IMR-90 (cell line): ENCODE measurements around the gene DYSF. TPM values are rescaled to one million over a fixed set of nuclear protein-coding genes. Genes with fewer than 3 reads are reported as not detected.

Experiments
- ATAC-seq: fragments of 200-7000 bp; cut with Tn5 transposase; 2 replicates; pipeline ENCODE4 v1.9.1; 2020; ENCODE audit warnings: low read depth, mild to moderate bottlenecking, moderate library complexity
- BruUV-seq: library from RNA; stranded (reverse); fragments of 400-500 nt; replicated peaks from 2 replicates; lab custom pipeline; 2021; lab: Mats Ljungman, UMichigan
- CTCF ChIA-PET: fragments of 300-600 bp; formaldehyde crosslinking; extraction: SDS; loops from one replicate; lab custom pipeline; 2021; ENCODE audit warnings: antibody characterized with exemption; lab: Yijun Ruan, JAX
- POLR2A ChIA-PET: fragments of 300-600 bp; sonication (Branson Sonifier 250); formaldehyde crosslinking; loops from one replicate; lab custom pipeline; 2022; ENCODE audit warnings: antibody characterized with exemption; ENCODE audit not compliant: unreplicated experiment; lab: Charles Lee
- DNase-seq: peaks from one replicate; pipeline ENCODE4 v3.0.0; 2013
- H2AFZ ChIP-seq: replicated peaks from 2 replicates; pipeline ENCODE3; 2013; ENCODE audit warnings: low read length, mild to moderate bottlenecking; ENCODE audit not compliant: poor library complexity
- H2AK5ac ChIP-seq: 2 replicates; pipeline ENCODE4 v1.6.1; 2013; ENCODE audit warnings: low read depth, low read length, inconsistent platforms
- H2AK9ac ChIP-seq: replicated peaks from 2 replicates; pipeline ENCODE3; 2013; ENCODE audit warnings: mild to moderate bottlenecking, low read depth, low read length, moderate library complexity; ENCODE audit not compliant: poor library complexity
- H2BK120ac ChIP-seq: 2 replicates; pipeline ENCODE4 v1.6.1; 2013; ENCODE audit warnings: low read depth, low read length, inconsistent platforms
- H2BK15ac ChIP-seq: 3 replicates; pipeline ENCODE4 v1.6.1; 2013; ENCODE audit warnings: low read depth, low read length, inconsistent platforms
- H2BK20ac ChIP-seq: 2 replicates; pipeline ENCODE4 v1.6.1; 2013; ENCODE audit warnings: low read depth, mild to moderate bottlenecking, inconsistent platforms, low read length, moderate library complexity
- H2BK5ac ChIP-seq: 2 replicates; pipeline ENCODE4 v1.6.1; 2013; ENCODE audit warnings: mild to moderate bottlenecking, low read depth, low read length, inconsistent platforms; ENCODE audit not compliant: poor library complexity, severe bottlenecking
- H3K14ac ChIP-seq: replicated peaks from 2 replicates; pipeline ENCODE4 v1.6.1; 2013; ENCODE audit warnings: low read depth, low read length, inconsistent platforms
- H3K18ac ChIP-seq: 2 replicates; pipeline ENCODE4 v1.6.1; 2013; ENCODE audit warnings: low read depth, low read length, control low read depth
- H3K23ac ChIP-seq: 2 replicates; pipeline ENCODE4 v1.6.1; 2013; ENCODE audit warnings: low read depth, low read length, inconsistent platforms
- H3K27ac ChIP-seq: 2 replicates; pipeline ENCODE4 v1.5.1; 2013; ENCODE audit warnings: mild to moderate bottlenecking, control low read depth, low read length; ENCODE audit not compliant: insufficient read depth
- H3K27me3 ChIP-seq: 2 replicates; pipeline ENCODE4 v1.6.1; 2013; ENCODE audit warnings: low read length; ENCODE audit not compliant: control insufficient read depth, insufficient read depth
- H3K36me3 ChIP-seq: 2 replicates; pipeline ENCODE4 v1.6.1; 2013; ENCODE audit warnings: low read length, mixed read lengths; ENCODE audit not compliant: control insufficient read depth, insufficient read depth
- H3K4ac ChIP-seq: 2 replicates; pipeline ENCODE4 v1.6.1; 2013; ENCODE audit warnings: low read depth, low read length, inconsistent platforms
- H3K4me1 ChIP-seq: 2 replicates; pipeline ENCODE4 v1.6.1; 2013; ENCODE audit warnings: low read length, mixed read lengths; ENCODE audit not compliant: control insufficient read depth, insufficient read depth
- H3K4me2 ChIP-seq: 2 replicates; pipeline ENCODE4 v1.6.1; 2013; ENCODE audit warnings: low read depth, mild to moderate bottlenecking, control low read depth, low read length, moderate library complexity
- H3K4me3 ChIP-seq: 2 replicates; pipeline ENCODE4 v1.5.1; 2013; ENCODE audit warnings: low read depth, mild to moderate bottlenecking, control low read depth, low read length, moderate library complexity; ENCODE audit not compliant: insufficient read depth
- H3K56ac ChIP-seq: 2 replicates; pipeline ENCODE4 v1.6.1; 2013; ENCODE audit warnings: low read length, inconsistent platforms; ENCODE audit not compliant: insufficient read depth; ENCODE audit errors: extremely low read depth
- H3K79me1 ChIP-seq, 2 experiments: 2 replicates each; pipeline ENCODE4 v1.6.1; 2013; ENCODE audit warnings: low read length in 2 of 2, inconsistent platforms in 1 of 2, low read depth in 1 of 2
- H3K9ac ChIP-seq: 2 replicates; pipeline ENCODE4 v1.6.1; 2013; ENCODE audit warnings: low read depth, low read length, control low read depth
- H3K9me1 ChIP-seq: 2 replicates; pipeline ENCODE4 v1.6.1; 2013; ENCODE audit warnings: low read length, inconsistent platforms; ENCODE audit not compliant: insufficient read depth
- H3K9me3 ChIP-seq: 2 replicates; pipeline ENCODE4 v1.6.1; 2013; ENCODE audit warnings: low read length; ENCODE audit not compliant: control insufficient read depth, insufficient read depth
- H4K20me1 ChIP-seq: 2 replicates; pipeline ENCODE4 v1.6.1; 2013; ENCODE audit warnings: low read length, inconsistent platforms; ENCODE audit not compliant: insufficient read depth
- H4K5ac ChIP-seq: 2 replicates; pipeline ENCODE4 v1.6.1; 2013; ENCODE audit warnings: mild to moderate bottlenecking, low read depth, low read length, control low read depth
- H4K8ac ChIP-seq, 2 experiments: 2 replicates each; pipeline ENCODE4 v1.6.1; 2013; ENCODE audit warnings: low read depth in 2 of 2, low read length in 2 of 2, control low read depth in 1 of 2, inconsistent platforms in 1 of 2
- H4K91ac ChIP-seq: 2 replicates; pipeline ENCODE4 v1.6.1; 2013; ENCODE audit warnings: low read depth, low read length, inconsistent platforms; ENCODE audit not compliant: insufficient read depth
- BHLHE40 ChIP-seq: fragments of 150-350 bp; IDR thresholded peaks from 2 replicates; pipeline ENCODE4 v1.6.1; 2016; ENCODE audit warnings: mild to moderate bottlenecking, low read depth, low read length
- CEBPB ChIP-seq: IDR thresholded peaks from 2 replicates; pipeline ENCODE4 v1.6.1; 2012; ENCODE audit warnings: low read depth, low read length, improper control_type of control experiment
- CHD1 ChIP-seq: IDR thresholded peaks from 2 replicates; pipeline ENCODE4 v1.6.1; 2012; ENCODE audit warnings: low read depth, low read length, improper control_type of control experiment
- ELK1 ChIP-seq: fragments of 150-350 bp; IDR thresholded peaks from 2 replicates; pipeline ENCODE4 v1.6.1; 2016; ENCODE audit warnings: low read depth, mild to moderate bottlenecking, low read length, moderate library complexity, borderline replicate concordance
- FOS ChIP-seq: fragments of 150-350 bp; IDR thresholded peaks from 2 replicates; pipeline ENCODE4 v1.6.1; 2016; ENCODE audit warnings: low read depth, low read length
- MAFK ChIP-seq: IDR thresholded peaks from 2 replicates; pipeline ENCODE4 v1.6.1; 2012; ENCODE audit warnings: low read depth, low read length, improper control_type of control experiment
- MAZ ChIP-seq: IDR thresholded peaks from 2 replicates; pipeline ENCODE4 v1.6.1; 2012; ENCODE audit warnings: low read depth, mild to moderate bottlenecking, low read length, improper control_type of control experiment, moderate library complexity, borderline replicate concordance
- NFE2L2 ChIP-seq: fragments of 150-350 bp; IDR thresholded peaks from 2 replicates; pipeline ENCODE4 v1.6.1; 2016; ENCODE audit warnings: low read depth, mild to moderate bottlenecking, low read length
- POLR2A ChIP-seq: IDR thresholded peaks from 2 replicates; pipeline ENCODE4 v1.6.1; 2012; ENCODE audit warnings: mild to moderate bottlenecking, low read depth, low read length
- RAD21 ChIP-seq: IDR thresholded peaks from 2 replicates; pipeline ENCODE4 v1.6.1; 2012; ENCODE audit warnings: low read length, improper control_type of control experiment
- RCOR1 ChIP-seq: IDR thresholded peaks from 2 replicates; pipeline ENCODE4 v1.6.1; 2012; ENCODE audit warnings: mild to moderate bottlenecking, low read length, improper control_type of control experiment; ENCODE audit not compliant: insufficient replicate concordance
- RFX5 ChIP-seq: IDR thresholded peaks from 2 replicates; pipeline ENCODE4 v1.8.0; 2012; ENCODE audit warnings: low read depth, mild to moderate bottlenecking, low read length, moderate library complexity
- SMC3 ChIP-seq: fragments of 150-350 bp; IDR thresholded peaks from 2 replicates; pipeline ENCODE4 v1.6.1; 2016; ENCODE audit warnings: low read depth, mild to moderate bottlenecking, antibody characterized with exemption, low read length, moderate library complexity
- WGBS, 2 experiments: methylation state at CpG; one replicate each; pipeline versions ENCODE4 v1.1.5 to v1.1.7; 2013; ENCODE audit warnings: missing lambda C conversion rate in 2 of 2; ENCODE audit not compliant: insufficient read length in 1 of 2; ENCODE audit errors: extremely low coverage in 2 of 2; 5-methylcytosine and 5-hydroxymethylcytosine counted together
- dilution Hi-C: fragments of 300-500 bp; cut with HindIII; formaldehyde crosslinking; loops from one replicate; pipeline ENCODE4 v1.14.3; 2018; ENCODE audit warnings: low sequenced_read_pairs; ENCODE audit not compliant: unreplicated experiment
- in situ Hi-C: fragments of 300-500 bp; cut with MboI; formaldehyde crosslinking; loops from 3 replicates; pipeline ENCODE4 v1.14.3; 2019; ENCODE audit warnings: low sequenced_read_pairs, inconsistent platforms, mixed read lengths
- intact Hi-C: fragments of 100-400 bp; cut with micrococcal nuclease; formaldehyde crosslinking; loops from 2 replicates; pipeline ENCODE4 v1.10.0; 2022
- polyA plus RNA-seq, 3 experiments: library from polyadenylated mRNA; depleted of rRNA; stranded (reverse); fragments of >200 nt; gene quantifications; 2 replicates each; pipeline ENCODE4 v1.2.3, GENCODE V29; 2012; ENCODE audit warnings: low replicate concordance in 1 of 3
- total RNA-seq: library from RNA; depleted of rRNA; stranded (reverse); fragments of >200 nt; gene quantifications from 2 replicates; pipeline ENCODE4 v1.2.3, GENCODE V29; 2012
- TF ChIP-seq, protein P1 (sequence below): fragments of 150-350 bp; IDR thresholded peaks from 2 replicates; pipeline ENCODE4 v1.6.1; 2017; ENCODE audit warnings: mild to moderate bottlenecking, antibody characterized with exemption, low read length, low read depth
- TF ChIP-seq, protein P2 (sequence below): conservative IDR thresholded peaks from 2 replicates; pipeline ENCODE4 v1.5.1; 2012; ENCODE audit warnings: mild to moderate bottlenecking, low read depth, low read length, improper control_type of control experiment

DYSF gene
- total and polyA plus RNA-seq, 2 of the 4 experiments (the other 2 are of a cell fraction): 0.09 to 0.18 TPM

- dilution Hi-C loops (no loop called here), intact Hi-C loops (no loop called here), in situ Hi-C loops (no loop called here)
- Histone ChIP-seq H3K9me3 (no peaks in the 10 kb centered on the region), H4K5ac (no peak overlapping the region), H3K23ac (no peak overlapping the region), H4K20me1 (no peaks in the 10 kb centered on the region), H2BK15ac (no peak overlapping the region), H2BK5ac (no peak overlapping the region), H3K14ac (no peak overlapping the region), H2AFZ (no peak overlapping the region), H3K18ac (no peak overlapping the region), H3K79me1 (no peaks in the 10 kb centered on the region), H3K9me1 (no peaks in the 10 kb centered on the region), H3K4me2 (no peak overlapping the region), H3K4me1 (no peaks in the 10 kb centered on the region), H3K27ac (no peak overlapping the region), H3K36me3 (no peaks in the 10 kb centered on the region), H3K9ac (no peak overlapping the region), H2BK20ac (no peak overlapping the region), H4K8ac (no peak overlapping the region), H2BK120ac (no peak overlapping the region), H3K4me3 (no peak overlapping the region), H3K27me3 (peaks cover 39% of the 10 kb centered on the region), H2AK9ac (no peak overlapping the region), H3K4ac (no peak overlapping the region), H2AK5ac (no peak overlapping the region), H3K56ac (no peak overlapping the region), H4K91ac (no peak overlapping the region)
- POLR2A ChIA-PET: no interaction called here
- WGBS, 2 experiments: 40% methylated on average over 2 of the region's 4 CpGs; no CpG with 5 or more reads in 1 of the 2 experiments
- CTCF ChIA-PET: no interaction called here
- TF ChIP-seq POLR2A: no peak
- no peak for TF ChIP-seq BHLHE40
- no peak for TF ChIP-seq MAZ
- no peak for TF ChIP-seq RAD21
- TF ChIP-seq CEBPB: no peak
- TF ChIP-seq NFE2L2: no peak
- TF ChIP-seq SMC3: no peak
- TF ChIP-seq CHD1: no peak
- no peak for TF ChIP-seq FOS
- no peak for TF ChIP-seq RFX5
- no peak for TF ChIP-seq RCOR1
- TF ChIP-seq ELK1: no peak
- TF ChIP-seq, protein P1, sequence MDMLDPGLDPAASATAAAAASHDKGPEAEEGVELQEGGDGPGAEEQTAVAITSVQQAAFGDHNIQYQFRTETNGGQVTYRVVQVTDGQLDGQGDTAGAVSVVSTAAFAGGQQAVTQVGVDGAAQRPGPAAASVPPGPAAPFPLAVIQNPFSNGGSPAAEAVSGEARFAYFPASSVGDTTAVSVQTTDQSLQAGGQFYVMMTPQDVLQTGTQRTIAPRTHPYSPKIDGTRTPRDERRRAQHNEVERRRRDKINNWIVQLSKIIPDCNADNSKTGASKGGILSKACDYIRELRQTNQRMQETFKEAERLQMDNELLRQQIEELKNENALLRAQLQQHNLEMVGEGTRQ: no peak
- TF ChIP-seq, protein P2, sequence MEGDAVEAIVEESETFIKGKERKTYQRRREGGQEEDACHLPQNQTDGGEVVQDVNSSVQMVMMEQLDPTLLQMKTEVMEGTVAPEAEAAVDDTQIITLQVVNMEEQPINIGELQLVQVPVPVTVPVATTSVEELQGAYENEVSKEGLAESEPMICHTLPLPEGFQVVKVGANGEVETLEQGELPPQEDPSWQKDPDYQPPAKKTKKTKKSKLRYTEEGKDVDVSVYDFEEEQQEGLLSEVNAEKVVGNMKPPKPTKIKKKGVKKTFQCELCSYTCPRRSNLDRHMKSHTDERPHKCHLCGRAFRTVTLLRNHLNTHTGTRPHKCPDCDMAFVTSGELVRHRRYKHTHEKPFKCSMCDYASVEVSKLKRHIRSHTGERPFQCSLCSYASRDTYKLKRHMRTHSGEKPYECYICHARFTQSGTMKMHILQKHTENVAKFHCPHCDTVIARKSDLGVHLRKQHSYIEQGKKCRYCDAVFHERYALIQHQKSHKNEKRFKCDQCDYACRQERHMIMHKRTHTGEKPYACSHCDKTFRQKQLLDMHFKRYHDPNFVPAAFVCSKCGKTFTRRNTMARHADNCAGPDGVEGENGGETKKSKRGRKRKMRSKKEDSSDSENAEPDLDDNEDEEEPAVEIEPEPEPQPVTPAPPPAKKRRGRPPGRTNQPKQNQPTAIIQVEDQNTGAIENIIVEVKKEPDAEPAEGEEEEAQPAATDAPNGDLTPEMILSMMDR: no peak
- TF ChIP-seq MAFK: no peak
- ATAC-seq (no peak), DNase-seq (no peak)
- BruUV-seq: no TSS peak
Observed at GRCh38 chr2:71481111-71481510, 27.8 kb downstream of the DYSF start.
